KG1 (cell line): Measurements from ENCODE around the gene CRNKL1.
A peak's percentile ranks its signal among the peaks of the same experiment; 100 is the strongest.

Source experiments
- DNase-seq: peaks from one replicate; lab custom pipeline; 2025; lab: John Stamatoyannopoulos, UW

CRNKL1 gene

GRCh38 chr20:20063941-20064702 is 11.9 kb upstream of the CRNKL1 start:
- DNase-seq: no peak

DNA sequence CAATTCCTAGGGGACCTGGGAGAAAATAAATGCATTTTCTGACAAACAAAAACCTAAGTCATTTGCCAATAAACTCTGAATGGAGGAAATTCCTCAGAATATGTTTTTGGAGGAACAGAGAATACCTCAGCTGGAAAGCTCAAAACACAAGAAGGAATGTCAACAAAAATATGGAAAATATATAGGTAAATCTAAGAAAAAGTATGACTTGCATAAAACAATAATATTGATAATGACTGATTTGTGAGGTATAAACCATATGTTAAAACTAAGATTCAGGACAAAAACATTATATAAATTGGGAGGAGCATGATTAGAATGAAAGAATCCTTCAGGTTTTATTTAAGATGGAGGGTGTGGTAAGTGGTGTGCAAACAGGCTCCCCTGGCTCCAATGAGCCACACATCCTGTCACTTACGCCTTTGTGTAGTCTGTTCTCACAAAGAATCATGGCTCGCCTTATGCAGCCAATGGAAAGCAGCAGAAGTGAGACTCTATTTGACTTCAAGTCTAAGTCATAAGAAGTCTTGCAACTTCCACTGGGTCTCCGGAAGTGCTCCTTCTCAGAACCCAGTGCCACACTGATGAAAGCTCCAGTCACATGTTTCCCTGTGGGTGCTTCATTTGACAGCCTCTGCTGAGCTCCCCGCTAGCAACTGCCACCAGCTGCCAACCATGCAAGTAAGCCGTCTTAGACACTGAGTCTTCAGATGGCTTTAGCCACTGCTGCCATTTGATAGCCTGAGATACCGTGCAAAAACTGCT is 8.2 kb upstream of the CRNKL1 start:
- no peak for DNase-seq

DNA sequence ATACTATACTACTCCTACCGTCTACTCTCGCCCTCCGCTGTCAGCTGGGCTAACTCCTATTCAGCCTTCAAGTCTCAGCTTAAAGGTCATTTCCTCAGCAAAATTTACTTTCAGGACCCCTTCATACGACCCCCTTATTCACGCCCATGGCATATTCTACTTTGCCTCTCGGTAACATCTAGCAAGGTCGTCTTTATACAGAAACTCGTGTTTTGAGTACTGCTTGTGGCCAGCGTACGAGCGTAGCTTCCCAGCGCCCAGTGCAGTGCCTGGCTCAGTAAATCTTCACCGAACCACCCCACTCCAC is 546 bp downstream of the CRNKL1 start:
- DNase-seq: no peak

DNA sequence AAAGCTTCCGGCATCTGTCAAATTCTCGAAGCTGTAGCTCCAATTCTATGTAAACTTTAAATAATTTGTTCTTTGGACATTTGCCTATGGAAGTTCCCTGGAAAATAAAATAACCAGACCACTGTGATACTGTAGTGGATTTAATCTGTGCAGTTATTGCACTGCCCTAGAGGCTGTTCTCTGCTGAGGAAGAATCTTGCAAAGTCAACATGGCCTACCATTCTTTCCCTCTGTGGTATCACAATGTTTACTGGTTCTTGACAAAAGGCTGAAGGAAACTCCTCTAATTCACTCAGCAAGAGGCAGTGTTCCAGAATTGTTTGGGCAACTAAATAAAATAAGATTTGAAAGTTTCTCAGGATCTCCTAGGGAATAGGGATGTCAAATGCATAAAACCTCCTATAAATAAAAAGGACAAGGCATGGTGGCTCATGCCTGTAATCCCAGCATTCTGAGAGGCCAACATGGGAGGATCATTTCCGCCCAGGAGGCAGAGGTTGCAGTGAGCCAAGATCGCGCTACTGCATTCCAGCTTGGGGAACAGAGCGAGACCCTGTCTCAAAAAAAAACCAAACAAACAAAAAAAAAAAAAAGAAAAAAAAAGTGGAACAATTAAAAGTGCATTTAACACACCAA is 12.4 kb downstream of the CRNKL1 start:
- no peak for DNase-seq

- no peak for DNase-seq
Observed at GRCh38 chr20:20038586-20038985, 13.7 kb downstream of the CRNKL1 start.

DNA sequence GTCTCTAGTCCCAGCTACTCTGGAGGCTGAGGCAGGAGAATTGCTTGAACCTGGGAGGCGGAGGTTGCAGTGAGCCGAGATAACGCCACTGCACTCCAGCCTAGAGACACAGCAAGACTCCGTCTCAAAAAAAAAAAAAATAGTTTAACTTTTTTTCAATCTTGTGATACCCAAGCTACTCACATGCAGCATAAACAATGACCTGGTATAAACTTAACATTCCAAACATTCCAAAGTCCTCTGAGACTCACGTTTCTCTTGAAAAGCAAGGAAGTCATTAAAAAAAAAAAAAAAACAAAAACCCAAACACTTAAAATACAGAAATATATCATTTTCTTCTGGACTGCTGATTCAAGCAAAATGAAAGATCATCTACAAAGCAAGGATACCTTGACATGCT is 14.3 kb downstream of the CRNKL1 start:
- DNase-seq: no peak

GRCh38 chr20:20036756-20037155 is 15.5 kb downstream of the CRNKL1 start:
- no peak for DNase-seq

- DNase-seq: no peak
Observed at GRCh38 chr20:20034486-20034885, 17.8 kb downstream of the CRNKL1 start.

DNA sequence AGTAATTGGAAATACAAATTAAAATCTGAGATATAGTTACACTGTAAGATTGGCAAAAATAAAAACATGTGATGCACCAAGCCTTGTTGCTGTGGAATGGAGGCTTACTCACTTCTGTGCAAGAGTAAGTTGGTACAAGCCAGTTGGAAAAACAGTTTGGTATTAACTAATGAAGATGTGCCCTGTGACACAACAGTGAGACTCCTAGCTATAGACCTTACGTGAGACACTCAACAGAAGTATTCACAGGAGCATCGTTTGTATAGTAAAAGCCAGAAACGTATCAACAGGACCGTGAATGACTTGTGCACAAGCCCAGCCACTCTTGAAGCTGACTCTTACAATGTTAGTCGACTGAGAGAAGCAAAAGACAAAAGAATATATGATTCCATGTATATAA is 20.5 kb downstream of the CRNKL1 start:
- no peak for DNase-seq

GRCh38 chr20:20027284-20027683 is 25.0 kb downstream of the CRNKL1 start:
- DNase-seq: no peak

GRCh38 chr20:20024942-20025341 is 27.3 kb downstream of the CRNKL1 start:
- no peak for DNase-seq

DNA sequence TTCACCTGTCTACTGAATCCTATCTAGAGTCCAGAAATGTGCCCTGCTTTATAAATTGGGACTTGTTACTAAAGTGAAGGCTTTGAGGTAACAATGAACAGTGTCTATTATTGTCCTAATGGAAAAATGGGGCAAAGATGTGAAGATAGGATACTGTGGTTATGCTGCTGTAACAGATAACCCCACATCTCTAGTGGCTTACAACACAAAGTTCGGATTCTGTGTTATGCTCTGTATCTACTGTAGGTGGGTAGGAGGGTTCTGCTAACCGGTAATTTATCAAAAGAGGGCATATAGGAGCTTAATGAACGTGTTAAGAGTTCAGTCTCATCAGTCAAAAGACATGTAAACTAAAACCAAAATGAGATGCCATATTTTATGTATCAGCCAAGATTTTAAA is 28.9 kb downstream of the CRNKL1 start:
- DNase-seq: no peak

DNA sequence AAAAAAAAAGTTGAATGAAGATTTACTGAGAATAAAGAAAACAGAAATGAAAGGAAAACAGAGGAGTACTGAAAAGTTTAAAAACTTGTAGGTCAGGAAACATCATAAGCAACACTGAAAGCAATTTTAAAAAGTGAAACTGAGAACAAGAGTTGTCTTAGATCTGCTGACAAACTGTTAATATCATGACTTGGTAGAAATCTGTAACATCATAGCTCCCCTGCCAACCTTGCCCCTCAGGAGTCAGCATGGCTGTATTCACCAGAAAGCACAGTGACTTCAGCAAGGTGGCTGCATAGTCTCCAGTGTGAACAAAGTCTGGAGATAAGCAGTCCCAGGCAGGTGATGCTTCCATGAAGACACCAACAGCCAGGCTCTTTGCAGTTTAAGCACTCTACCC is 29.8 kb downstream of the CRNKL1 start:
- DNase-seq: no peak

- DNase-seq: no peak
Observed at GRCh38 chr20:20021835-20022234, 30.4 kb downstream of the CRNKL1 start.

- DNase-seq: no peak
Observed at GRCh38 chr20:20020908-20021307, 31.4 kb downstream of the CRNKL1 start.

- DNase-seq: no peak
Observed at GRCh38 chr20:20019123-20019522, 33.1 kb downstream of the CRNKL1 start.

DNA sequence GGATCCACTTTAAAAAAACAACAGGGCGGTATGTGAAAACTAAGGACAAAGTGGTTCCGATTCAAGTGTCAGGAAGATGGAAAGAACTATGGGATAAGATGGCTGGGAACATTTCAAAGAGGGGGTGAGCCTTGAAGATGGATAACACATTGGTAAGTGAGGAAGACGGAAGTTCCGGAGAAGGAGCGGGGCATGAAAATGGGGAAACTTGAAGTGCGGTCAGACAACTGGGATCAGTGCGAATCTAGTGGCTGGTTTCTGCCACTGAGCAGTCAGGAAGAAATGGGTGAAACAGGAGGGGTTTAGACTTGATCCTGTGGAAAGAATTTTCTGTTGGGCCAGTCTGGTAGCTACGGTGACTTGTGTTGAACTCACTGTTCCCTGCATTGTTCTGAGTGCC is 33.9 kb downstream of the CRNKL1 start:
- DNase-seq: no peak

GRCh38 chr20:20017844-20018185 is 34.5 kb downstream of the CRNKL1 start:
- no peak for DNase-seq

DNA sequence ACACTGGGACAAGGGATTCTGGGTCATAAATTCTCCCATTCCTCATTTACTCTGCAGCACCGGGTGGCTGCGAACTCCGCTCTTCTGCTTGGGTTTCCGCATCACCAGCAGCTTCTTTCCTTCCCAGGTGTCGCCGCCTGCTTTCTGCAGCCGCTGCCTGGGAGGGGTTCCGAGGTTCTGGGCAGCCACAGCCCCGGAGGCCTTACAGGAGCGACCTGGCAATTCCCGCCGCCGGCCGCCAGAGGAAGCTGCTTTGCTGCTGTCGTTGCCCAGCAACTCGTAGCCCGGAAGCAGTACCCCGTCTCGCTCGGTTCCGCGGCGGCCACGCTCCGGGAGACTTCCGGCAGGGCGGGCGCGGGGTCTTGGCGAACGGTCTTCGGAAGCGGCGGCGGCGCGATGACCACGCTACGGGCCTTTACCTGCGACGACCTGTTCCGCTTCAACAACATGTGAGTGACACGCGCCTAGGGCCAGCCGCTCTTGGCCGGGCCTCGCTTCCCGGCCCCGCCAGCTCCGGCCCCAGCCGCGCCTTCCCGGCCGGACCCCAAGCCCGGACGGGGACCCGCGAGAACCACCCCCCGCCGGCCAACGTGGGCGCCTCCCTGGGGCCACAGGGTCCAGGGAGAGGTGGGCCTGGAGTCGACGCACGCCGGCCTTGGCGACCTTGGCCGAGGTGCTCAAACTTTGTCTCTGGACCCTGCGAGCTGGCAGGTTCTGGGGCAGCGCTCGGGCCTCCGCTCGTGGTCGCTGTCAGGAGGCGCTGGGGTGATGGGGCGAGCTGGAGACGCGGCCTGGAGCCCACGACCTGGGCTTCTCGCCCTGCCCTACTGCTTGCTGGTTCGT is 35.0 kb downstream of the CRNKL1 start, which contains the start of gene NAA20:
NAA20 (plus strand) TSS at position 362 of the 843 bp plus-strand sequence; CDS start at position 397, 35 bp downstream.
- peak; percentile 81 for DNase-seq

DNA sequence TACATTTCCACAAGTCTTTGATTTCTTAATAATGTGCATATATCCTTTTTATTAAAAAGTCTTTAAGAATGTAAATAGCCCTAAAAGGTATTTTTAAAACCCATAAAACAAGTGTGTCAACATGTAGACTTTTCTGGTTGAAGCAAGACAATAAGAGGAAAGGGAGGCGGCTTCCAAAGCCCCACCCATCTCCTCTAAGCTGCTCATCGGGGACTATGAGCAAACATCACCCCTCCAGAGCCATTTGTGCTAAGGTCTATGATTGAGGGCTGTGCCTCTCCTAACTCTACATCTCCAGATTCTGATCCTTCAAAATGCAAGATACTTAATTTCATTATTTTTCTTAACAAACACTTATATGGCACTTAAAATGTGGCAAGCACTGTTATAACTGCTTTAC is 37.6 kb downstream of the CRNKL1 start:
- no peak for DNase-seq

DNA sequence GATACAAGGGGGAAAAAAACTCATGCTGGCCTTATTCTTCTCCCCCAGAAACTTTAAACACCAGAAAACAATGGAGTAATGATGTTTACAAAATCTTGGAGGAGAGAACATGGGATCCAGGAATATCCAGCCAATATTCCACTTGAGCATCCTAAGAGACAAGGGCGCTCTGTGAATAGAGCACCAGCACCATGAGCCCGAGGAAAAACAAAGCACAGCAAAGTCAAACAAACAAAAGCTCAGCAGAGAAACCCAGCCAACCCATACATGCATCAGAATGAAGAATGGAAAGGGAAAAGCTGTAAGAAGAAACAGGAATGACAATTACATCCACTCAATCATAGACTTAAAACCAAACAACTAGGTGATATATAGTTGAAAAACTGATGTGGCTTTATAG is 39.7 kb downstream of the CRNKL1 start:
- DNase-seq: no peak
